Common myeloid progenitor, CD34-positive (primary cell): Measurements from ENCODE around the gene DDX20.

ENCODE experiments used
- CTCF ChIA-PET: fragments of 350-600 bp; sonication (Branson Sonifier 250); formaldehyde crosslinking; loops from one replicate; lab custom pipeline; 2021; ENCODE audit warnings: antibody characterized with exemption; lab: Charles Lee
- POLR2A ChIA-PET: fragments of 350-600 bp; sonication (Branson Sonifier 250); formaldehyde crosslinking; loops from one replicate; lab custom pipeline; 2021; ENCODE audit warnings: antibody characterized with exemption; lab: Charles Lee
- DNase-seq, 3 donors: peaks; one replicate each; pipeline versions ENCODE4 v3.0.0 to v3.0.0-alpha.2; 2013
- H3K27ac ChIP-seq, 2 experiments: 1 replicate in 1 of 2; 2 replicates in 1 of 2; pipeline ENCODE4 v1.7.0; 2013; ENCODE audit warnings: inconsistent platforms in 2 of 2, low read length in 2 of 2, mild to moderate bottlenecking in 2 of 2, low read depth in 1 of 2, moderate library complexity in 1 of 2; ENCODE audit not compliant: severe bottlenecking in 2 of 2, insufficient read depth in 1 of 2, poor library complexity in 1 of 2
- H3K27me3 ChIP-seq, 5 experiments: replicated peaks in 2 of 5; 1 replicate in 3 of 5; 2 replicates in 2 of 5; pipeline versions ENCODE4 v1.6.1 to v1.7.0; 2013; ENCODE audit warnings: low read length in 4 of 5, mild to moderate bottlenecking in 2 of 5, moderate library complexity in 2 of 5, inconsistent platforms in 1 of 5; ENCODE audit not compliant: insufficient read depth in 5 of 5, control insufficient read depth in 4 of 5
- H3K36me3 ChIP-seq, 4 experiments: 1 replicate in 2 of 4; 2 replicates in 2 of 4; pipeline versions ENCODE4 v1.6.1 to v1.7.0; 2013; ENCODE audit warnings: low read length in 3 of 4, control low read depth in 1 of 4, mild to moderate bottlenecking in 1 of 4; ENCODE audit not compliant: control insufficient read depth in 4 of 4, insufficient read depth in 4 of 4
- H3K4me1 ChIP-seq, 4 experiments: 1 replicate in 3 of 4; 2 replicates in 1 of 4; pipeline versions ENCODE4 v1.6.1 to v1.7.1; 2013; ENCODE audit warnings: low read length in 3 of 4, mild to moderate bottlenecking in 3 of 4, control low read depth in 1 of 4, inconsistent platforms in 1 of 4, moderate library complexity in 1 of 4; ENCODE audit not compliant: control insufficient read depth in 4 of 4, insufficient read depth in 4 of 4; ENCODE audit errors: control extremely low read depth in 1 of 4
- H3K4me3 ChIP-seq, 7 experiments: 1 replicate in 4 of 7; 2 replicates in 3 of 7; pipeline versions ENCODE4 v1.5.1 to v1.7.0; 2013; ENCODE audit warnings: mild to moderate bottlenecking in 7 of 7, low read length in 6 of 7, moderate library complexity in 6 of 7, inconsistent platforms in 2 of 7, low read depth in 2 of 7, control low read depth in 1 of 7; ENCODE audit not compliant: insufficient read depth in 4 of 7, control insufficient read depth in 1 of 7; ENCODE audit errors: extremely low read depth in 1 of 7
- H3K9me3 ChIP-seq, 5 experiments: 1 replicate in 4 of 5; 2 replicates in 1 of 5; pipeline versions ENCODE4 v1.6.1 to v1.7.1; 2013; ENCODE audit warnings: low read length in 4 of 5, mild to moderate bottlenecking in 2 of 5, inconsistent platforms in 1 of 5, low read depth in 1 of 5, moderate library complexity in 1 of 5; ENCODE audit not compliant: control insufficient read depth in 4 of 5, insufficient read depth in 2 of 5; ENCODE audit errors: control extremely low read depth in 1 of 5
- whole genome bisulfite sequencing: methylation state at CpG from one replicate; pipeline ENCODE4 v1.1.5; 2013; ENCODE audit not compliant: insufficient coverage; 5-methylcytosine and 5-hydroxymethylcytosine counted together

The DDX20 gene

DNA sequence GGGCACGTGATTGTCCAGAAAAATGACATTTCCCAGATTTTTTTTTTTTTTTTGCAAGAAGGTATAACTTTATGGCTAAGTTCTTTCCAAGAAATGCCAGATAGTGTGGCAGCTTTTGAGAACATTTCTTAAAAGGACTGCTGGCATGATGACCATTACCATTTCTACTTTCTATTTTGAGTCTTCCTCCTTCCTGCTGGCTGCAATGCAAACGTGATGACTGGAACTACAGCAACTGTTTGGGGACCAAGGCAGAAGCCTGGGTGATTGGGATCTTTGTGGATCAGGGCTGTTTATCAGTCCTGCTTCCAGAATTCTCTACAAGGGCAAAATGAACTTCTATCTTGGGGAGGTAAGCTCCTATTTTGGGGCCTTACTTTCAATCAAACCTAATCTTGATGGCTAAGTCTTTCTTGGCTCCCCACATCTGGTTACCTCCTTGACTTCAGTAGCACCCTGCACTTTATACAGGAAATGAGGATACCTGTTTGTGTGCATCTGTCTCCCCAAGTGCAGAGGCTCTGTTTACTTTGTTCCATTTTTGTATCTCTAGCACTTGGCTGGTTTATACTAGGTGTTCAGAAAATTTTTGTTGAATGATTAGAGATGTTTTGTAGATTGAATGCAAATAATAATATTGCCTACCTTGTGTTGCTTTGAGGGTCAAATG, 3.7 kb upstream of the DDX20 start:
- H3K27me3 ChIP-seq: no peaks in the 10 kb centered on the region
- no peaks in the 10 kb centered on the region for H3K9me3 ChIP-seq
- H3K36me3 ChIP-seq: peaks cover 0 to 1% (median 0%) of the 10 kb centered on the region in 4 experiments
- no peak for DNase-seq
- peaks cover 6 to 27% (median 16%) of the 10 kb centered on the region in 4 experiments for H3K4me1 ChIP-seq
- POLR2A ChIA-PET: interaction anchor here (0.8 kb wide), 1 partner anchor 9 kb away, joined by 3 read pairs; no protein-coding TSS in a partner anchor
- no peak overlapping the region for H3K27ac ChIP-seq
- no peak overlapping the region for H3K4me3 ChIP-seq
- WGBS: no CpG with 5 or more reads among the region's 2 CpGs
- CTCF ChIA-PET: interaction anchor here (1.2 to 4.4 kb wide), 8 partner anchors 9 to 303 kb away, joined by 3 to 46 read pairs (median 10); partner anchors contain the start of genes ATP5PB, INKA2 and WDR77

DNA sequence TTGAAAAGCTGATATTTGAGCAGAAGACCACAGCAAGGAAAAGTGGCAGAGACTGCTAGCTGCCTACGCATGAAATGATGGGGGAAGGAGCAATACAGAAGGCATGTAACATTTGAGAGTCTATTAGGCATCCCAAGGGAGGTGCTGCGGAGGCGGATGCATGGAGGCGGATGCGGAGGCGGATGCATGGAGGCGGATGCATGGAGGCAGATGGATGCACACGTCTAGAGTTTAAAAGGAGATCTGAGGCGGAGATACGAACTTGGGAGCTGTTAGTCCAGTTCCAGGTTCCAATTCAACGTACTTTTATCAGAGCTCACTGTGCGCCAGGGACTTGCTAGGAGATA, 744 bp upstream of the DDX20 start:
- Histone ChIP-seq H3K36me3 (peaks cover 0 to 17% (median 5%) of the 10 kb centered on the region in 4 experiments), H3K4me1 (peaks cover 6 to 31% (median 19%) of the 10 kb centered on the region in 4 experiments), H3K4me3 (peak overlapping the region; percentile 57 to 92 (median 85)), H3K9me3 (no peaks in the 10 kb centered on the region), H3K27me3 (no peaks in the 10 kb centered on the region), H3K27ac (peak overlapping the region; percentile 92 to 96)
- WGBS: 0% methylated on average over 12 of the region's 12 CpGs
- ChIA-PET POLR2A (interaction anchor here (0.7 to 1.5 kb wide), 5 partner anchors 15 to 247 kb away, joined by 3 to 7 read pairs (median 5); partner anchors contain the start of gene INKA2), CTCF (interaction anchor here (0.7 to 6.2 kb wide), 13 partner anchors 11 to 278 kb away, joined by 3 to 69 read pairs (median 7); partner anchors contain the start of gene INKA2)
- DNase-seq: no peak

DNA sequence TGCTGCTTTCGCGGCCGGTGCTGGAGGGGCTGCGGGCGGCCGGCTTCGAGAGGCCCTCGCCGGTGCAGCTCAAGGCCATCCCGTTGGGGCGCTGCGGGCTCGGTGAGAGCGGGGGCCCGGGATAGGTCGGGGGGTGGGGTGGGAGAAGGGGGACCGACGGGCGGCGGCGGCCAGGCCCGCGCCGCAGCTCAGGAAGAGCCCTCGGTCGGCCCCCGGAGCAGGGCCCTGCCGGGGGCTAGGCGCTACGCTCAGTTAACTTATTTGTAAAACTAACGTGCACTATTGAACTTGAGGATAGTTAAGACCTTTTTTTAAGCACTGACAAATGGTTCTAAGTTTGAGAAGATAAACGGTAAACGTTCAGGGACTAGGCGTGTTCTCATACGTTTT, 418 bp downstream of the DDX20 start:
- 0% methylated on average over 13 of the region's 35 CpGs for WGBS
- Histone ChIP-seq H3K27ac (peak overlapping the region; percentile 92 to 96), H3K27me3 (no peaks in the 10 kb centered on the region), H3K36me3 (peaks cover 4 to 29% (median 11%) of the 10 kb centered on the region in 4 experiments), H3K4me1 (peaks cover 6 to 31% (median 19%) of the 10 kb centered on the region in 4 experiments), H3K4me3 (peak overlapping the region; percentile 57 to 92 (median 85)), H3K9me3 (no peaks in the 10 kb centered on the region)
- ChIA-PET CTCF (interaction anchor here (1.2 to 6.2 kb wide), 6 partner anchors 11 to 92 kb away, joined by 3 to 69 read pairs (median 18); partner anchors contain the start of gene INKA2), POLR2A (interaction anchor here (1.3 kb wide), 1 partner anchor 17 kb away, joined by 5 read pairs; the partner anchor contains the start of gene INKA2)
- no peak for DNase-seq

DNA sequence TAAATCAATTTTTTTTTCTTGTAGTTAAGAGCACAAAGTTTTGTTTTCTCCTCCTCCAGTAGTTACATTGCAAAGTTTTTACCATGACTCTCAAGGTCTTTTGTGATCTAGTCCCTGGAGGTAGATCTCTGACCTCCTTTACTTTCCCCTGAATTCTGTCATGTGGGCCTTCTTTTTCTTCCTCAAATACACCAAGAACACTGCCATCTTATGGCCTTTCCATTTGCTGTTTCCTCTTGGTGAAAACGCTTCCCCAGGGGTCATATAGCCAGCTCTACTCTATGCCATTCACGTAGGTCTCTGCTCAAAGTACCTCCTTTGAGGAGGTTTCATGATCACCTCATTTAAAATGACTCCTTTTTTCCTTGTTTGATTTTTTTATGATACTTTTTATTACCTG, 2.7 kb downstream of the DDX20 start:
- Histone ChIP-seq H3K27me3 (no peaks in the 10 kb centered on the region), H3K27ac (peak overlapping the region in 1 of 2 experiments; percentile 37), H3K4me3 (no peak overlapping the region), H3K9me3 (no peaks in the 10 kb centered on the region), H3K36me3 (peaks cover 12 to 50% (median 26%) of the 10 kb centered on the region in 4 experiments), H3K4me1 (peaks cover 6 to 25% (median 17%) of the 10 kb centered on the region in 4 experiments)
- peak; percentile 42 to 57 (median 51) for DNase-seq
- 60% methylated on average over 1 of the region's 2 CpGs for WGBS
- ChIA-PET CTCF (interaction anchor here (0.8 to 6.2 kb wide), 5 partner anchors 9 to 276 kb away, joined by 3 to 69 read pairs (median 4); no protein-coding TSS in a partner anchor), POLR2A (no interaction called here)

DNA sequence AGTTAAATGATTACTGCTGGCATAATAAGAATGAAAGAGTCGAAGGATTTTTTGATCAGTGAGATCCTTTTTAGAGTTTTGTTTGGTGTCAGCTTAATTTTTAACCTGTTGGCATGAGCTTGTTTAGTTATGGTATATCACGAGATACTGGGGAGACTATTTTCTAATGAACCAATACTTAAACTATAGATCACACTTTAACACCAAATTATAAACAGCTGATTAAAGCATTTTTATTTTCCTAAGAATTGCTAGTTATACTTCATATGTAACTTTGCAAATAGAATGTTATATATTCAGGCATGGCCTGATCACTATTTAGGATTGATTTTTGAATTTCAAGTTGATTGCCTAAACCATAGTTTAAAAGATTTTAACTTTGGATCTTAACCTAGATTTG, 6.0 kb downstream of the DDX20 start:
- Histone ChIP-seq H3K36me3 (peaks cover 24 to 78% (median 45%) of the 10 kb centered on the region in 4 experiments), H3K4me1 (peaks cover 2 to 10% (median 5%) of the 10 kb centered on the region in 4 experiments), H3K27me3 (no peaks in the 10 kb centered on the region), H3K27ac (no peak overlapping the region), H3K4me3 (no peak overlapping the region), H3K9me3 (no peaks in the 10 kb centered on the region)
- no CpG with 5 or more reads among the region's 2 CpGs for WGBS
- DNase-seq: no peak
- ChIA-PET CTCF (interaction anchor here (1.3 to 14.6 kb wide), 3 partner anchors 46 to 280 kb away, joined by 3 to 213 read pairs (median 11); no protein-coding TSS in a partner anchor), POLR2A (no interaction called here)

DNA sequence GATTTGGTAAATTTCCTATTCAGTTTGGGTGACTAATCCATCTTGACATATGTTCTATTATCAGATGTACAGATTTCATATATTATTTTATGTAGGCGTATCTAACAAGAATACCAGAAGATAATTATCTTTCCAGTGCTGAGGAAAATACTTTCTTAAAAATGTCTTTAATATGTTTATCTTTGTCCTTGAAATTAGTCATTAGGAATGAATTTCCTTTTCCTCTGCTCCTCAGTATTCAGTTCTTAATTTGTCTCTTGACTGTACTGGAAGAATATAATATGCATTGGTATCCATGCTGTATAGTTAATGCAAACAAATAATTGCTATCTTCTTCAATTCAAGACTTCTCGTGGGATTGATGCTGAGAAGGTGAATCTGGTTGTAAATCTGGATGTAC, 6.6 kb downstream of the DDX20 start:
- no peaks in the 10 kb centered on the region for H3K9me3 ChIP-seq
- H3K4me3 ChIP-seq: no peak overlapping the region
- H3K36me3 ChIP-seq: peaks cover 23 to 80% (median 48%) of the 10 kb centered on the region in 4 experiments
- H3K27ac ChIP-seq: no peak overlapping the region
- CTCF ChIA-PET: interaction anchor here (1.3 to 14.6 kb wide), 3 partner anchors 47 to 280 kb away, joined by 3 to 213 read pairs (median 11); no protein-coding TSS in a partner anchor
- 83% methylated on average over 1 of the region's 2 CpGs for WGBS
- no peak for DNase-seq
- POLR2A ChIA-PET: interaction anchor here (1.0 kb wide), 1 partner anchor 50 kb away, joined by 3 read pairs; no protein-coding TSS in a partner anchor
- H3K4me1 ChIP-seq: peaks cover 0 to 3% (median under 1%) of the 10 kb centered on the region in 4 experiments
- no peaks in the 10 kb centered on the region for H3K27me3 ChIP-seq
